ENCODE results near the gene NELL1. TPM values are rescaled to one million over a fixed set of nuclear protein-coding genes. Genes with fewer than 3 reads are reported as not detected.

NELL1 gene
- total RNA-seq, 1 donor from 2014 or later: not detected

GRCh38 chr11:21484039-21484438, 814.7 kb downstream of the NELL1 start:
- TF ChIP-seq, protein P1, sequence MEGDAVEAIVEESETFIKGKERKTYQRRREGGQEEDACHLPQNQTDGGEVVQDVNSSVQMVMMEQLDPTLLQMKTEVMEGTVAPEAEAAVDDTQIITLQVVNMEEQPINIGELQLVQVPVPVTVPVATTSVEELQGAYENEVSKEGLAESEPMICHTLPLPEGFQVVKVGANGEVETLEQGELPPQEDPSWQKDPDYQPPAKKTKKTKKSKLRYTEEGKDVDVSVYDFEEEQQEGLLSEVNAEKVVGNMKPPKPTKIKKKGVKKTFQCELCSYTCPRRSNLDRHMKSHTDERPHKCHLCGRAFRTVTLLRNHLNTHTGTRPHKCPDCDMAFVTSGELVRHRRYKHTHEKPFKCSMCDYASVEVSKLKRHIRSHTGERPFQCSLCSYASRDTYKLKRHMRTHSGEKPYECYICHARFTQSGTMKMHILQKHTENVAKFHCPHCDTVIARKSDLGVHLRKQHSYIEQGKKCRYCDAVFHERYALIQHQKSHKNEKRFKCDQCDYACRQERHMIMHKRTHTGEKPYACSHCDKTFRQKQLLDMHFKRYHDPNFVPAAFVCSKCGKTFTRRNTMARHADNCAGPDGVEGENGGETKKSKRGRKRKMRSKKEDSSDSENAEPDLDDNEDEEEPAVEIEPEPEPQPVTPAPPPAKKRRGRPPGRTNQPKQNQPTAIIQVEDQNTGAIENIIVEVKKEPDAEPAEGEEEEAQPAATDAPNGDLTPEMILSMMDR (IDR thresholded peaks at IDR 0.05): no peak
- ChIA-PET POLR2A (no interaction called here), CTCF (no interaction called here)
- ATAC-seq (ENCODE audit: low read depth) (no peak), DNase-seq (no peak)
- H3K4me3 Mint-ChIP-seq: no peak overlapping the region
- no peak overlapping the region for H3K27ac Mint-ChIP-seq
- H3K36me3 Mint-ChIP-seq (ENCODE audit: low read depth): no peaks in the 10 kb centered on the region
- H3K9me3 Mint-ChIP-seq: peaks cover 5% of the 10 kb centered on the region
- intact Hi-C loops (cut with micrococcal nuclease): no loop called here
- no peaks in the 10 kb centered on the region for H3K4me1 Mint-ChIP-seq
- no peaks in the 10 kb centered on the region for H3K27me3 Mint-ChIP-seq

GRCh38 chr11:21485006-21485405, 815.6 kb downstream of the NELL1 start:
- no peak for ATAC-seq (ENCODE audit: low read depth)
- Mint-ChIP-seq H3K27ac (no peak overlapping the region), H3K4me1 (no peaks in the 10 kb centered on the region)

GRCh38 chr11:21485426-21485825, 816.0 kb downstream of the NELL1 start:
- H3K4me1 Mint-ChIP-seq: no peaks in the 10 kb centered on the region
- no peak overlapping the region for H3K4me3 Mint-ChIP-seq
- TF ChIP-seq, protein P1 (IDR thresholded peaks at IDR 0.05): no peak
- intact Hi-C loops (cut with micrococcal nuclease): no loop called here
- peaks cover 8% of the 10 kb centered on the region for H3K9me3 Mint-ChIP-seq
- ATAC-seq (ENCODE audit: low read depth) (no peak), DNase-seq (no peak)
- no peaks in the 10 kb centered on the region for H3K27me3 Mint-ChIP-seq
- POLR2A ChIA-PET: no interaction called here
- CTCF ChIA-PET: no interaction called here
- no peak overlapping the region for H3K27ac Mint-ChIP-seq
- H3K36me3 Mint-ChIP-seq (ENCODE audit: low read depth): no peaks in the 10 kb centered on the region

More at GRCh38 chr11:21485006-21485405, 815.6 kb downstream of the NELL1 start:
- Mint-ChIP-seq H3K27me3 (no peaks in the 10 kb centered on the region), H3K36me3 (ENCODE audit: low read depth) (no peaks in the 10 kb centered on the region), H3K9me3 (peaks cover 8% of the 10 kb centered on the region), H3K4me3 (no peak overlapping the region)
- DNase-seq: no peak
- intact Hi-C loops (cut with micrococcal nuclease): no loop called here
- CTCF ChIA-PET: no interaction called here
- POLR2A ChIA-PET: no interaction called here
- TF ChIP-seq, protein P1 (IDR thresholded peaks at IDR 0.05): no peak

- intact Hi-C loops (cut with micrococcal nuclease): no loop called here
- TF ChIP-seq, protein P1 (IDR thresholded peaks at IDR 0.05): no peak
- CTCF ChIA-PET: no interaction called here
- Mint-ChIP-seq H3K27me3 (no peaks in the 10 kb centered on the region), H3K27ac (no peak overlapping the region), H3K36me3 (ENCODE audit: low read depth) (no peaks in the 10 kb centered on the region), H3K9me3 (peaks cover 10% of the 10 kb centered on the region), H3K4me1 (no peaks in the 10 kb centered on the region), H3K4me3 (no peak overlapping the region)
- ATAC-seq (ENCODE audit: low read depth): no peak
- POLR2A ChIA-PET: no interaction called here
- no peak for DNase-seq
Observed at GRCh38 chr11:21489416-21490115, 820.2 kb downstream of the NELL1 start.

GRCh38 chr11:21492931-21493330, 823.5 kb downstream of the NELL1 start:
- Mint-ChIP-seq H3K27me3 (no peaks in the 10 kb centered on the region), H3K4me3 (no peak overlapping the region), H3K9me3 (peaks cover 10% of the 10 kb centered on the region), H3K4me1 (no peaks in the 10 kb centered on the region), H3K27ac (no peak overlapping the region), H3K36me3 (ENCODE audit: low read depth) (no peaks in the 10 kb centered on the region)
- ChIA-PET POLR2A (no interaction called here), CTCF (no interaction called here)
- intact Hi-C loops (cut with micrococcal nuclease): no loop called here
- DNase-seq (no peak), ATAC-seq (ENCODE audit: low read depth) (no peak)
- TF ChIP-seq, protein P1 (IDR thresholded peaks at IDR 0.05): no peak
